OCI-LY7 (cell line): Measurements from ENCODE around the gene MIR17HG. TPM values are rescaled to one million over a fixed set of nuclear protein-coding genes. Genes with fewer than 3 reads are reported as not detected.

ENCODE experiments used
- BruUV-seq: library from RNA; stranded (reverse); fragments of 400-500 nt; replicated peaks from 2 replicates; lab custom pipeline; 2021; lab: Mats Ljungman, UMichigan
- CTCF ChIA-PET: fragments of 300-600 bp; sonication (Branson Sonifier 250); formaldehyde crosslinking; loops from one replicate; lab custom pipeline; 2022; ENCODE audit warnings: antibody characterized with exemption; ENCODE audit not compliant: unreplicated experiment; lab: Charles Lee
- POLR2A ChIA-PET: fragments of 300-600 bp; sonication (Branson Sonifier 250); formaldehyde crosslinking; loops from one replicate; lab custom pipeline; 2022; ENCODE audit warnings: antibody characterized with exemption; lab: Charles Lee
- DNase-seq: peaks from one replicate; pipeline ENCODE4 v3.0.0-alpha.2; 2015; ENCODE audit warnings: low spot score
- H2AFZ ChIP-seq: fragments of 200-600 bp; sonication (generic), shearing (Covaris generic); 2 replicates; pipeline ENCODE4 v1.6.1; 2014; ENCODE audit warnings: mild to moderate bottlenecking, antibody characterized with exemption, low read length, moderate library complexity
- H3K27ac ChIP-seq: fragments of 200-600 bp; sonication (generic); 2 replicates; pipeline ENCODE4 v1.5.1; 2014; ENCODE audit warnings: mixed run types, low read depth, mild to moderate bottlenecking, moderate library complexity, low read length, inconsistent platforms; ENCODE audit not compliant: poor library complexity, severe bottlenecking
- H3K36me3 ChIP-seq: fragments of 200-600 bp; sonication (generic); 2 replicates; pipeline ENCODE4 v1.6.1; 2014; ENCODE audit warnings: mild to moderate bottlenecking, antibody characterized with exemption, low read length, moderate library complexity, mixed read lengths; ENCODE audit not compliant: insufficient read depth
- H3K4me1 ChIP-seq: fragments of 200-600 bp; sonication (generic); 2 replicates; pipeline ENCODE4 v1.5.1; 2014; ENCODE audit warnings: mild to moderate bottlenecking, low read length; ENCODE audit not compliant: insufficient read depth, poor library complexity, severe bottlenecking
- H3K4me2 ChIP-seq: fragments of 200-600 bp; sonication (generic); 2 replicates; pipeline ENCODE4 v1.6.1; 2014; ENCODE audit warnings: mild to moderate bottlenecking, low read length
- H3K4me3 ChIP-seq: fragments of 200-600 bp; sonication (generic); 2 replicates; pipeline ENCODE4 v1.5.1; 2014; ENCODE audit warnings: mild to moderate bottlenecking, low read depth, low read length; ENCODE audit not compliant: poor library complexity, severe bottlenecking
- H3K79me2 ChIP-seq: fragments of 200-600 bp; sonication (generic); 2 replicates; pipeline ENCODE4 v1.6.1; 2016; ENCODE audit warnings: low read depth, mild to moderate bottlenecking, low read length, moderate library complexity, mixed read lengths; ENCODE audit not compliant: insufficient read depth
- H3K9me2 ChIP-seq: fragments of 200-600 bp; sonication (generic); 2 replicates; pipeline ENCODE4 v1.6.1; 2016; ENCODE audit warnings: mild to moderate bottlenecking, low read length, mixed read lengths; ENCODE audit not compliant: insufficient read depth
- H3K9me3 ChIP-seq: fragments of 200-600 bp; sonication (generic); 2 replicates; pipeline ENCODE4 v1.6.1; 2014; ENCODE audit warnings: mild to moderate bottlenecking, mixed run types, low read length, mixed read lengths
- H4K20me1 ChIP-seq: fragments of 200-600 bp; sonication (generic); 2 replicates; pipeline ENCODE4 v1.6.1; 2014; ENCODE audit warnings: mild to moderate bottlenecking, antibody characterized with exemption, low read length, moderate library complexity, mixed read lengths; ENCODE audit not compliant: insufficient read depth
- CTCF ChIP-seq: fragments of 200-600 bp; sonication (generic); conservative IDR thresholded peaks from 2 replicates; pipeline ENCODE4 v1.5.1; 2014; ENCODE audit warnings: mild to moderate bottlenecking, antibody characterized with exemption, low read length, moderate library complexity, mixed read lengths
- EZH2phosphoT487 ChIP-seq: fragments of 200-600 bp; sonication (generic); IDR thresholded peaks from 2 replicates; pipeline ENCODE4 v1.6.1; 2018; ENCODE audit warnings: low read depth, borderline replicate concordance, mild to moderate bottlenecking, mixed run types, antibody characterized with exemption, low read length, moderate library complexity, mixed read lengths
- intact Hi-C: fragments of 100-400 bp; cut with micrococcal nuclease; formaldehyde crosslinking; loops from one replicate; pipeline ENCODE4 v1.10.0; 2022; ENCODE audit not compliant: unreplicated experiment
- total RNA-seq, 2 experiments: library from RNA; depleted of rRNA in 1 of 2; stranded (reverse); fragments of >200 nt in 1 of 2; shearing (Covaris generic) in 1 of 2; gene quantifications; 2 replicates each; pipeline ENCODE4 v1.2.3, GENCODE V29; 2014 to 2022

The MIR17HG gene
- total RNA-seq, 2 experiments from 2014 or later = 199 to 242 TPM

- no peak overlapping the region for H3K4me3 ChIP-seq
- intact Hi-C loops = no loop called here
- H3K4me2 ChIP-seq = no peak overlapping the region
- no peaks in the 10 kb centered on the region for H3K9me2 ChIP-seq
- POLR2A ChIA-PET = interaction anchor here (0.8 to 4.0 kb wide), 14 partner anchors 9 to 953 kb away, joined by 3 to 33 read pairs (median 4); no protein-coding TSS in a partner anchor
- CTCF ChIA-PET = interaction anchor here (1.0 kb wide), 1 partner anchor 59 kb away, joined by 3 read pairs; no protein-coding TSS in a partner anchor
- H3K27ac ChIP-seq = no peak overlapping the region
- H3K9me3 ChIP-seq = no peaks in the 10 kb centered on the region
- no peak overlapping the region for H2AFZ ChIP-seq
- H3K4me1 ChIP-seq = no peaks in the 10 kb centered on the region
- H3K79me2 ChIP-seq = no peaks in the 10 kb centered on the region
- no peak for DNase-seq
- no peak for TF ChIP-seq EZH2phosphoT487
- TF ChIP-seq CTCF = no peak
- peaks cover 16% of the 10 kb centered on the region; the same call in 1 of the 2 replicates for H4K20me1 ChIP-seq
- no peaks in the 10 kb centered on the region for H3K36me3 ChIP-seq
- BruUV-seq = no TSS peak
Observed at GRCh38 chr13:91372911-91373310, 25.4 kb downstream of the MIR17HG start.

- Histone ChIP-seq H4K20me1 (peaks cover 9% of the 10 kb centered on the region; the same call in 1 of the 2 replicates), H3K79me2 (no peaks in the 10 kb centered on the region), H3K4me3 (no peak overlapping the region), H3K9me3 (peaks cover 5% of the 10 kb centered on the region; the same call in 1 of the 2 replicates), H3K36me3 (no peaks in the 10 kb centered on the region), H2AFZ (peak overlapping the region; percentile 7; the same call in 1 of the 2 replicates), H3K4me2 (peak overlapping the region; percentile 2; the same call in 1 of the 2 replicates), H3K9me2 (peaks cover 5% of the 10 kb centered on the region; the same call in 1 of the 2 replicates), H3K4me1 (no peaks in the 10 kb centered on the region), H3K27ac (no peak overlapping the region)
- TF ChIP-seq EZH2phosphoT487 (no peak), CTCF (no peak)
- ChIA-PET CTCF (interaction anchor here (0.6 to 1.5 kb wide), 3 partner anchors 8 to 85 kb away, joined by 3 read pairs; no protein-coding TSS in a partner anchor), POLR2A (interaction anchor here (0.6 to 4.0 kb wide), 13 partner anchors 8 to 422 kb away, joined by 3 to 33 read pairs (median 4); no protein-coding TSS in a partner anchor)
- intact Hi-C loops = loop anchor here (1.0 to 5.0 kb wide), 3 partner anchors 32 to 347 kb away; no protein-coding TSS in a partner anchor
- peak; percentile 85 for DNase-seq
- no TSS peak for BruUV-seq
Observed at GRCh38 chr13:91375116-91375729, 27.7 kb downstream of the MIR17HG start.

- Histone ChIP-seq H3K4me1 (no peaks in the 10 kb centered on the region), H4K20me1 (0 out of 2 replicates have a peak, but pooled peaks cover 5% of the 10 kb centered on the region), H3K27ac (no peak overlapping the region), H3K9me2 (peaks cover 5% of the 10 kb centered on the region; the same call in 1 of the 2 replicates), H3K79me2 (no peaks in the 10 kb centered on the region), H3K36me3 (no peaks in the 10 kb centered on the region), H3K4me3 (no peak overlapping the region), H3K9me3 (peaks cover 5% of the 10 kb centered on the region; the same call in 1 of the 2 replicates), H2AFZ (no peak overlapping the region), H3K4me2 (no peak overlapping the region)
- POLR2A ChIA-PET = interaction anchor here (0.6 to 4.6 kb wide), 13 partner anchors 9 to 271 kb away, joined by 3 to 17 read pairs (median 4); no protein-coding TSS in a partner anchor
- intact Hi-C loops = no loop called here
- TF ChIP-seq CTCF (no peak), EZH2phosphoT487 (no peak)
- CTCF ChIA-PET = interaction anchor here (0.5 to 1.7 kb wide), 2 partner anchors 25 to 168 kb away, joined by 3 to 5 read pairs; no protein-coding TSS in a partner anchor
- no TSS peak for BruUV-seq
- peak; percentile 65 for DNase-seq
Observed at GRCh38 chr13:91381371-91381770, 33.9 kb downstream of the MIR17HG start.
